ENCODE data around the gene ZNF740. TPM values are rescaled to one million over a fixed set of nuclear protein-coding genes. Genes with fewer than 3 reads are reported as not detected.

Gene ZNF740
- total and polyA plus RNA-seq, 2 of the 8 experiments (the other 6 are each of a cell fraction or from before 2014, with no cell fraction given): 8.2 to 40.0 TPM

- Histone ChIP-seq H3K4me3 (ENCODE audit: extremely low read depth in 1 of 4, insufficient read depth in 2 of 4, low read depth in 3 of 4, low read length in 4 of 4) (peak overlapping the region; percentile 8 to 89 (median 75); a peak in 5 of 8 replicates), H3K36me3 (ENCODE audit: control insufficient read depth in 2 of 4, insufficient read depth in 4 of 4, low read length in 3 of 4) (peaks cover 11 to 40% (median 31%) of the 10 kb centered on the region in 4 experiments), H2BK12ac (ENCODE audit: low read depth, low read length) (no peak overlapping the region), H3K27ac (ENCODE audit: low read depth, low read length) (no peak overlapping the region), H3K4ac (replicated peaks; ENCODE audit: insufficient read length, low read depth, low read length) (no peak overlapping the region), H3K4me2 (ENCODE audit: insufficient read depth in 1 of 2, low read depth in 2 of 2, low read length in 2 of 2) (peak overlapping the region; percentile 67 to 95), H2BK120ac (replicated peaks; ENCODE audit: low read depth, low read length) (no peak overlapping the region), H3K27me3 (replicated peaks in 1 of 4; ENCODE audit: control insufficient read depth in 3 of 4, extremely low read depth in 1 of 4, insufficient read depth in 3 of 4, low read length in 3 of 4) (peaks cover 0 to 22% (median 13%) of the 10 kb centered on the region in 4 experiments; a peak in 6 of 7 replicates), H3K79me1 (ENCODE audit: low read depth, low read length) (peaks cover 2% of the 10 kb centered on the region; the same call in 1 of the 2 replicates), H3K4me1 (replicated peaks in 1 of 4; ENCODE audit: control insufficient read depth in 3 of 4, insufficient read depth in 4 of 4, low read length in 3 of 4) (peaks cover 2 to 10% (median 4%) of the 10 kb centered on the region in 4 experiments; a peak in 6 of 7 replicates), H2AFZ (ENCODE audit: low read length) (no peak overlapping the region), H3K23ac (ENCODE audit: insufficient read length) (no peak overlapping the region), H3K18ac (ENCODE audit: extremely low read depth, low read length) (no peak overlapping the region), H3K56ac (replicated peaks; ENCODE audit: insufficient read length, low read depth, low read length) (no peak overlapping the region), H3K9ac (replicated peaks in 1 of 4; ENCODE audit: extremely low read depth in 1 of 4, low read depth in 3 of 4, low read length in 3 of 4) (no peak overlapping the region), H3K9me3 (ENCODE audit: insufficient read depth in 2 of 2, low read depth in 1 of 2, low read length in 1 of 2) (no peaks in the 10 kb centered on the region), H2BK5ac (ENCODE audit: low read depth, low read length) (no peak overlapping the region), H2BK20ac (ENCODE audit: low read length) (no peak overlapping the region), H4K5ac (ENCODE audit: insufficient read length, low read depth, low read length) (no peak overlapping the region), H3K14ac (ENCODE audit: insufficient read length) (no peak overlapping the region), H2BK15ac (ENCODE audit: low read length) (no peak overlapping the region), H2AK5ac (ENCODE audit: low read depth, low read length) (no peak overlapping the region), H4K20me1 (replicated peaks in 1 of 2; ENCODE audit: control insufficient read depth in 1 of 2, insufficient read depth in 2 of 2, low read length in 2 of 2) (peaks cover 0 to 11% of the 10 kb centered on the region in 2 experiments), H3K79me2 (ENCODE audit: control insufficient read depth in 1 of 2, insufficient read depth in 2 of 2, low read length in 2 of 2) (peaks cover 0 to 11% of the 10 kb centered on the region in 2 experiments; a peak in 2 of 4 replicates), H4K91ac (replicated peaks; ENCODE audit: insufficient read length, low read length) (no peak overlapping the region), H4K8ac (ENCODE audit: extremely low read depth, insufficient read depth, low read length) (no peak overlapping the region), H3K23me2 (ENCODE audit: low read depth, low read length) (peaks cover 8% of the 10 kb centered on the region)
- ChIA-PET POLR2A (ENCODE audit: partially characterized antibody) (interaction anchor here (0.9 to 3.8 kb wide), 9 partner anchors 9 to 271 kb away, joined by 3 to 18 read pairs (median 5); no protein-coding TSS in a partner anchor), CTCF (ENCODE audit: partially characterized antibody) (interaction anchor here (0.6 to 11.1 kb wide), 14 partner anchors 9 to 154 kb away, joined by 3 to 164 read pairs (median 4); partner anchors contain the start of genes AAAS, ESPL1 and ITGB7)
- FAIRE-seq (no peak), DNase-seq (ENCODE audit: low read depth in 1 of 2, low spot score in 2 of 2) (no peak)
- TF ChIP-seq CBX8 (IDR thresholded peaks at IDR 0.05; ENCODE audit: borderline replicate concordance, low read depth, low read length) (no peak), POU5F1 (IDR thresholded peaks at IDR 0.05; ENCODE audit: low read depth, low read length) (no peak), EP300 (IDR thresholded peaks at IDR 0.05; ENCODE audit: borderline replicate concordance in 1 of 2, low read depth in 2 of 2, low read length in 2 of 2) (no peak), ASH2L (IDR thresholded peaks at IDR 0.05; ENCODE audit: low read length) (no peak), TBP (IDR thresholded peaks at IDR 0.05; ENCODE audit: low read depth, low read length) (no peak), EGR1 (IDR thresholded peaks at IDR 0.05; ENCODE audit: borderline replicate concordance, low read depth, low read length) (no peak), USF2 (IDR thresholded peaks at IDR 0.05; ENCODE audit: low read length) (0 out of 2 replicates have a peak, but pooled peaks have one; percentile 32)
- 96% methylated on average over 2 of the region's 2 CpGs; no CpG with 5 or more reads in 1 of the 2 experiments for WGBS, 2 experiments (ENCODE audit: extremely low coverage in 1 of 2, insufficient coverage in 1 of 2, insufficient read length in 1 of 2, insufficient replicate concordance in 2 of 2, low coverage in 1 of 2, low lambda C conversion rate in 2 of 2, missing lambda C conversion rate in 1 of 2)
These were observed 1.4 kb downstream of the ZNF740 start for GRCh38 chr12:53181935-53182334.
